GM18870 (cell line): ENCODE data around the gene GIPC3.
A peak's percentile ranks its signal among the peaks of the same experiment; 100 is the strongest.
"Not testable (repeated sequence)": the region's sequence is repeated elsewhere in the genome, so short reads cannot be mapped to it uniquely, and the experiment has no call there.

ENCODE experiments used
- ATAC-seq: cut with Tn5 transposase; IDR thresholded peaks from one replicate; pipeline ENCODE4 v1.9.1; 2021; ENCODE audit warnings: moderate library complexity; ENCODE audit not compliant: unreplicated experiment

Gene GIPC3

DNA sequence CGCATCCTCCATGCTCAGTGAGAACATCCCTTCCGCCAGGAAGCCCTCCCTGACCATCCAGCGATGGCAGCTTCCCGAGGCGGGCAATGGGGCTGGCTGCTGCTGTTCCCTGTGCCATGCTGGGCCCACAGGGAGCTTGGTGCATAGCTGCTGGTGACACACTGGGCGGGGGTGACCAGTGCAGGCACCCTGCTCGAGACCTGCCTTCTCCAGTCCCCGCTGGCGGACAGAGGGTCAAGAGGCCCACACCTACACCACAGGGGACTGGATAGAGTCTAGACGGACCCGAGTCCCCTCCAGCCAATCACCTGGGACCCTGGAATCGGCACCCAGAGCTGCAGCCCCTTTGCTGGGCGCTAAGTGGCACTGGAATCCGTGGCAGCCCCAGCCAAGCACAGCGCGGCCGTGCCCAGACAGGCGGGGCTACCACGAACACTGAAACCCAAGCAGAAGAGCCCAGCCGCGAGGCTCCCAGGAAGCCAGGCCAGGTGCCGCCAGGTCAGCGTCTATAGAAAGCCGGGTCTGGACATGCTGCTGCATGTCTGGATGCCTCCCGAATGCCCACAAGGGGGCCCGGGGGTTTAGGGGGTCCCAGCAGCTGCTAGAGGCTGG, 30.4 kb downstream of the GIPC3 start:
- no peak for ATAC-seq

DNA sequence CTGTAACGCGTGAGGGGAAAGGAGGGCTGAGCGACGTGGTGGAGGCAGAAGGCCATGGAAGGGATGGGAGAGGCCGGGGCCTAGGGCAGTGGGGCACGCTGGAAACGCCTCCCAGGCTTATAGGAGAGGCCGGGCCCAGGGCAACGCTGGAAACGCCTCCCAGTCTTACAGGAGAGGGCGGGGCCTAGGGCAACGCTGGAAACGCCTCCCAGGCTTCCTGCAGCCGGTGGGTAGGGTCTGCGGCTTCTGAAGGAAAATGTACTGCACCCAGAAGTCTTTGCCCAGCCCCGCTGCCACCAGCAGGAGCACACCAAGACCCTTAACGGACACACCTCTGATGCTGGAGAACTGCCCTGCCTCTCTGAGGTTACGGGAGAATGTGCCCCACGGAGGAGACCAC, 32.2 kb downstream of the GIPC3 start:
- ATAC-seq: no peak

DNA sequence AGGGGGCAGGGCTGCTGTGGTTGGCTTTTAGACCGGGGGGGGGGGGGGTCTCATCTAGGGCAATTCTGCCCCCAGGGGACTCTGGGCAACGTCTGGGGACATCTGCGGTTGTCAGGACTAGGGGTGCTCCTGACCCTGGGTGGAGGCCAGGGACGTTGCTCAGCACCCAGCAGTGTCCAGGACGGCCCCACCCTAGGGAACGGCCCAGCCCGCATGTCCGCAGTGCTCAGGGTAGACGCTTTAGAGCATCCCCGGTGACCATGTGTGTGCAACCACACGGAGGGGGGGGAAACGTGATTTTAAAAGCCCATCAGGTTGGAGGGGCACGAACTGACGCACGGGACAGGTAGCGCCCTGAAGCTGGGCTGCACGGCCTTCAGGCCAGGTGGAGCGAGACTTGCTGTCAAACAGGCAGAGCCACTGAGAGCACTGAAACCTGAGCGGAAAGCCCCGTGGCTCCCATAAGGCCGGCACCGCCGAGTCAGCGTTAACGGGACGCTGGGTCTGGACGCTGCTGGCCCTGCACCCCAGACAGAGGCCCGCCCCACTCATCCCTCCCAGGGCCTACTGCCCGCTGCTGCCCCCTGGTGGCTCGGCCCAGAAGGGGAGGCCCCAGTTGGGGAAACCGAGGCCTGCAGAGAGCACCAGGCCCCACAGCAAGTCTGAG, 33.0 kb downstream of the GIPC3 start:
- ATAC-seq: no peak

DNA sequence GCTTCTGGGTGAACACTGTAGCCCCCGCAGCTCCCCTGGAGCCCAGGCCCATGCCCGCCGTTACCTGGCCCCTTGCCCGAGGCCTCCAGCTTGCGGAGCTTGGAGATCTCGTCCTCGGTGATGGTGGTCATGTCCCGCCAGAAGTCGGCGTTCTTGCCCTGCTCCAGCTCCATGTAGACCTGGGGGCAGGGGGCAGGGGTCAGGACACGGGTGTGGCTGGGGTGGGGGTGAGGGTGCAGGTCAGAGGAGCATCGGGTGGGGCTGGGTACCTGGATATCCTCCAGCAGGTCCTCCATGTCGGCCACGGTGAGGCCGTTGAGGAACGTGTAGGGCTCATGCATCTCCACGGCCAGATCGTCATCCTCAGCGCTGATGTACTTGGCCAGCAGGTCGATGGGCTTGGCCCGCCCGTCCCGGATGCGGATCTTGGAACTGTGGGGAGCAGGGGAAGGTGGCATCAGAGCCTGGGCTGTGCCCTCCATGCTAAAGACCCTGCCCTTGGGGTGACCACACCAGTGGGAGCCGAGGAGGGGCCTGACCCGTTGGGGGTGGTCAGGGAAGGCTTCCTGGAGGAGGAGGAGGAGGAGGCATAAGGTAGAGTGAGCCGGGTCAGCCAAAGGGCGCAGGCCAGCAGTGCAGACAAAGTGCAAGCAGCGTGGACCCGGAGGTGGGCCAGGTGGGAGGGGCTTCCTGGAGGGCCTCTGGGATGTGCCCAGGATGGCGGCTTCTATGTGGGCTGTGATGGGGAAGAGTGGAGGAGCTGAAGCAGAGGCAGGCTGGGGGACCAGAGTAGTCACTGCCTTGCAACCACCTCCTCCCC, 33.7 kb downstream of the GIPC3 start:
- no peak for ATAC-seq

DNA sequence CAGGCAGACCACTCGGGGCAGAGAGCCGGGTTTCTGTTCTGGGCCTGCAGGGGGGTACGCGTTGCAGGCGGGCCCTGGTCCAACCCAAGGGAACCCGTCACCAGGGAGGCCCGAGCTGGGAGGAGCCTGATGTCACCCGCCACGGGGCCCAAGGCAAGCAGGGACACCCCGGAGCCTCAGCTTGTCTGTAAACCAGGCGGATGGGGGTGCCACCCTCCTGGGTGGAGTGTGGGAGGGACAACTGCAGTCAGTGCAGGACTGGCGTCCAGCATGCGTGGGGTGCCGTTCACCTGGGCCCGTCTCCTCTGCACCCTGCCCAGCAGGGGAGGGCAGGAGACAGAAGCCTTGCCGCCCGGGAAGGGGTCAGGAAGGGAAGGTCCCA, 34.3 kb downstream of the GIPC3 start:
- ATAC-seq: no peak

DNA sequence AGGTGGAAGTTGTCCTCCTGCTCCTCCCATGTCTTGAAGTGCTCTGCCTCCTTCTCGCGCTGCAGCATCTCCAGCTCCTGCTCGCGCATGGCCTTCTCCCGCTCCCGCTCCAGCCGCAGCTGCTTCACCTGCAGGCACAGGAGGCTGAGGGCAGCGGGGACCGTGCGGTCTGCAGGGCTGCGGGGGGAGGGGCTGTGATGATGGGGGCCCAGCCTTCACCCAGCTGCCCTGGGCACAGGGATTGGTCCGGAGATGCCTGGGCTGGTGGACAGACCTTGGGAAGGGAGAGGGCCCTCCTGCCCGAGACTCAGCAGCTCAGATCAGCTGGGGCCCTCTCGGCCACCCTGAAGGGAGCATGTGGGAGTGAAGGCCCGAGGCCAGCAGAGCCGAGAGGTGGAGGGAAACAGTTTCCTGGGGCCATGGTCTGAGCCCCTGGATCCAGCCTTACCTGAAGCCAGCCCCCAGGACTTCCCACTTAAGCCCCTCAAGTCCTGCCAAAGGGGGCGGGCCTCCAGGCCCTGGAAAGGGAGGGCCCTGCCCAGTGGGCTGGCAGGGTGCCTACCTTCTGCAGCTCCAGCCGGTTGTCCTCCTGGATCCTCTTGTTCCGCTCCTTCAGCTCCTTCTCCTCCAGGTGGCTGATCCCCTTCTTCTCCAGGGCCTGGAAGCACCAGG, 35.0 kb downstream of the GIPC3 start:
- ATAC-seq: no peak

DNA sequence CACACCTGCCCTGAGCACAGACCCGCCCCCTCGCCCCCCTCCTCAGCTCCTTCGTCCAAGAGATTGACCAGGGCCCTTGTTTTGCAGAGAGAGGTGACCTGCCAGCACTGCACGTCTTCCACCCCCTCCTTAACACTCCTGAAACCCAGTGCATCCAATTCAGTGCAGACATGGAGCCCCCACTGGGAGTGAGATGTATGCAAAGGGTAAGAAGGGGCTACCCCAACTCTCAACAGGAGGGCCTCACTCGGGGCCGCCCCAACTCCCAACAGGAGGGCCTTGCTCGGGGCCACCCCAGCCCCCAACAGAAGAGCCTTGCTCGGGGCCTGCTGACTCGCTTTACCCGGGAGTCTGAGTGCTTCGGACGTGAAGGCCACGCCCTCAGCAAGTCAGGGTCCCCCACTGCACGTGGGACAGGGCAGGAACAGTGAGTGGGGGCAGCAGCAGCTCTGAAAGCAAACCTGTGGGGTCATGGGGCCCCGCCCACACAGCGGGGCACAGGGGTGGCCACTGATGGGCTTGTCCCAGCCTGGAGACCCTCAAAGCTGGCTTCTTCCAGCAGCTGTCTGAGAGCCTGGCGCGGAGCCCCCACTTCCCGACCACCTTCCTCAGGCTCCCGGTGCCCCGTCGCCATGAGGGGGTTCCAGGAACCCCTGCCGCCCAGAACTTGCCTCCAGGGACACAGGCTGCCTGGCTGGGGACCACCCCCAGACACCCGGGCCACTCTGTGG, 35.7 kb downstream of the GIPC3 start:
- ATAC-seq: no peak

DNA sequence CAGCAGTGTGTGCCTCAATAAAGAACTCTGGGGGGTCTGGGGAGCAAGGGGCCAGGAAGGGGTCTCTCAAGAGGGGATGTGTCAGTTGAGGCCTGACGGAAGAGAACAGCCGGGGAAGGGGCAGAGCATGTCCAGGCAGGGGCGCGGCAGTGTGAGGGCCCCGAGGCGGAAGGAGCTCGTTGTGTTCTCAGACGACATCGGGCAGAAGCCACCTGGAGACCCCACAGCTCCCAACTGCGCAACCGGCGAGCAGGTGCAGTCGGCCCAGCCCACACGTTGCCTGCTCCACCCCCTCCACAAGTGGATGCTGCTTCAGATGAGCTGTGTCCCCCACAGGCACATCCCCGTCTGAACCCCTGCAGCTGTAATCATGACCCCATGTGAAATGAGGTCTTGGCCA, 36.4 kb downstream of the GIPC3 start:
- no peak for ATAC-seq

DNA sequence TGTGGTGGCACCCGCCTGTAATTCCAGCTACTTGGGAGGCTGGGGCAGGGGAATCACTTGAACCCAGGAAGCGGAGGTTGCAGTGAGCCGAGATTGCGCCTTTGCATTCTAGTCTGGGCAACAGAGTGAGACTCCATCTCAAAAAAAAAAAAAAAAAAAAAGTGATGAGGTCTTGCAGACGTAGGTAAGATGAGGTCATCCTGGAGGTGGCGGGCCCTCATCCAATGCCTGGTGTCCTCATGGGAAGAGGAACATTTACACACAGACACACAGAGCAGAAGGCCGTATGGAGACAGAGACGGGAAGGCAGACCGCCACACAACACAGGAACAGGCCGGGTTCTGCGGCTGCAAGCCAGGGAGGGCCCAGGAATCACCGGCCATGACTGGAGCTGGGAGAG, 36.9 kb downstream of the GIPC3 start:
- ATAC-seq: no peak

DNA sequence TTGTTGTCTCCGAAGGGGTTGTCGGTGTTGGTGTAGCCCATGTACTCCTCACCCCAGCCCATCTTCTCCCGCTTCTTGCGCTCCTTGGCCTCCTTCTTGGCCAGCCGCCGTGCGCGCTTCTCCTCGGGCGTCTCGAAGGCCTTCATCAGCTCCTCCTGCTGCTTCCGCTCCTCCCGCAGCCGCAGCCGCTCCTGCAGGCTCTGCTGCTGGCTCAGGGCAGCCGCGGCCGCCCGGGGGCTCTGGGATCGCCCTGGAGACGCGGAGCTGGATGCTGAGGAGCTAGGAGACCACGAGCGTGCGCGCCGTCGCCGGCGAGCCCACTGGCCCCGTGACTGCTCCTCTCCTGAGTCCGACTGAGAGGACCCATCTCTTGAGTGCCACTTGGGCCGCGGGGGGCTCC, 38.4 kb downstream of the GIPC3 start:
- no peak for ATAC-seq

DNA sequence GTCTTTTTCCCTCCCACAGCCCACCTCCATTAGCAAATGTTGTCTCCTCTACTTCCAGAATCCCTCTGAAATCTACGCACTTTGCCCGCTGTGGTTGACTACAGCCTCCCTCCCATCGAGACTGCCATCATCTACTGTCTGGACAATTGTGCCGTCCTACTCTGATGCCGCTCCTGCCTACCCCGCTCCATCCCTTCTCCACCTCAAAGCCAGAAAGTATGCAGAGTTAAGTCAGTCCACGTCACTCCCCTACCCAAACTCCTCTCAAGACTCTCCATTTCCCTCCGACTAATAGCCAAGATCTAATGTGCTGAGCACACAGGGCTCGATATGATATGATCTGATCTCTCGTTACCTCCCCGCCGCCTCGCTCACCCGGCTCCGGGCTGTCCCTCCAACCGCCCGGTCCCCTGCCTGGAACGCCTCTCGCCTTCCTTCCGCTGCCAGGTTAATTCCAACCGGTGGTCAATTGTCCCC, 40.8 kb downstream of the GIPC3 start:
- no peak for ATAC-seq

DNA sequence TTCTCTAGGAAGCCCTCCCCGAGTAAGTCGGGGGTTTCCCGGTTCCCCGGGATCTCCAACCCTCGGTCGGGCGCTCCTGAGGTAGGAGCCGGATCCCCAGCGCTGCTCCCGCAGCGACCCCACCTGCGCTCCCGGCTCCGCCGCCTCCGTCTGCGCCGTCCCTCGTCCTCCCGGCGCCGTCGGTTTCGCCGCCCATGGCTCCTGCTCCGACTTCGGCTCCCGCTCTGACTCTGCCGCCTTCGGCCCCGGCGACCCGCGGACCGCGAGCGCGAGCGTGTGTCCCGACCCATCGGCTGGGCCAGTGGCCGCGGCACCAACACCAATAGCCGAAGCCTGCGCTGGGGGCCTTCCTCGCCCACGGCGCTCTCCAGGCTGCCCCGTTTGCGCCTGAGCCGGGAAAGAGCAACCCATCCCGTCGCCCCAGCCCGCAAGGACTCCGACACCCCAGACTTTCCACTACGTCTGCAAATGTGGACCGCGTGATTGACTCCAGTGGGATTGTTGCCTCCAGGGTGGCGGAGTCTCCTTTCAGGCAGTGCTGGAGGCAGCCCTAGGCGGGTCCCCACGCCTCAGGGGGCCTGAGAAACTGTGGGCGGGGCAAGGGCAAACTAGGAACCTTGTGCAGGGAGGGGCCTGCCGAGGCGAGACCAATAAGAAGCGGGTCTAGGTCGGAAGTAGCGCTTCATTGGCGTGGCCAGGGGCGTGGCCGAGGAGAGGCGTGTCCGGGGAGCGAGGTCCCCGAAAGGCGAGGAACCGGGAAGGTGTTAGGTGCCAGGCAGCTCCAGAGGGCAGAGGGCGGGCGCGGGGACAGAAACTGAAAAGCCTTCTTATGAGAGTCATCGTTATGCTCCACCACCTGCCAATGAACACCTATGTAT, 41.4 kb downstream of the GIPC3 start, which contains the start of gene CACTIN:
Gene CACTIN, minus strand, starts transcription at position 318 of the 878 bp plus-strand sequence. Its CDS starts 28 bp downstream, at position 290.
- ATAC-seq: peak; percentile 68

DNA sequence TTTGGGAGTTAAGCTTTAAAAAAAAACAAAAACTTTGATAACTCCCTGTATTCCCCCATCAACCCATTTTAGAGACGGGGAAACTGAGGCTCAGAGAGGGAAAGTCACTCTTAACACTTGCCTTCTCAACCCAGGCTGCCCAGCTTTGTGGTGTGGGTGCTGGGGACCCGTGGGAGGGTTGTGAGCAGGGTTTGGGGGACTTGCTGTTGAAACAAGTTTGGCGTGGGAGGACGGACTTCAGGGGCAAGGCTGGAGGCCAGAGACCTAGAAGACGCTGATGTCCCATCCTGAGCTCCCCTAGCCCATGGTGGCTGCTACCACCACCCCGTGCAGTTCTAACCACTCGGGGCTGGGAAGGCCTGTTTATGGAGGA, 42.1 kb downstream of the GIPC3 start:
- no peak for ATAC-seq

DNA sequence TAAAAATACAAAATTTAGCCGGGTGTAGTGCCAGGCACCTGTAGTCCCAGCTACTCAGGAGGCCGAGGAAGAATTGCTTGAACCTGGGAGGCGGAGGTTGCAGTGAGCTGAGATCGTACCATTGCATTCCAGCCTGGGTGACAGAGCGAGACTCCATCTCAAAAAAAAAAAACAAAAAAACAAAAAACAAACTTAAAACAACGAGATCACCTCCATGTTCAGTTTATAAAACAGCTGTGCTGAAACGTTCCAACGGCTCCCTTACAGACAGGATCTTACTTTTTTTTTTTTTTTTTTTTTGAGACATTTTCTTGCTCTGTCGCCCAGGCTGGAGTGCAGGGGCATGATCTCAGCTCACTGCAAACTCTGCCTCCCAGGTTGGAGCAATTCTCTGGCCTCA, 43.5 kb downstream of the GIPC3 start:
- not testable (repeated sequence) for ATAC-seq

DNA sequence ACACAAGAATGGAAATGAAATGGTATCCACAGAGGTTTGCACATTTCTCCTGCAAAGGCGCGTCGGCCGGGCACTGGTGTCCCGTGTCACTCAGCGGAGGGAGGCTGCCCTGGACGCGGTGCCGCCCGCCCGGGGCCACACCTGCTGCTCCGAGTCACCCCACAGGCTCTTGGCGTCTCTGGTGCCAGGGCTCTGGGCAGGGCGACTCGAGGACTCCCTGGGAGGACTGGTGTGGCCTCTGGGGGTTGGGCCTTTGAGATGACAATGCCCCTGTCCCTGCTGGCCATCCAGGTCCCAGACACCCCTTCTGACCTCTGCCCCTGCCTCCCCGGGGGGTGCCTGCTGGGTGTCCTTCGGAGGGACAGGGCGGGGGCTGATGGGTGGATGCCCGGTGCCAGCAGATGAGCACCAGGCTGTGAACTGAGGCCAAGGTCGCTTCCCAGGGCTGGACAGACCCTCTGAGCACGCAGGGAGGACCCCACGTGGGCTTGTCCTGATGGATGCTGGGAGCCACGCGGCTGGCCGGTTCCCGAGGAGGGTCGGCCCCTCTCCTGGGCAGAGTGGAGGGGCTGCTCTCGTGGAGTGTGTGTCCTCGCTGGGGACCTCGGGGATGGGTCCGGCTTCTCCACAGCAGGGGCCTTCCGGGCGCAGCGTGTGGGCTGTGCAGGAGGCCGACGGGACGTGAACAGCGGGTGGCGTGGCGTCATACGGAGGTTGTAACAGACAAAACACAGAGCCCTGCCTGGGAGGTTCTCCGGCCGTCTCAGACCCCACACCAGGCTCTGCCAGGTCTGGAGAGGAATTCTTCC, 46.0 kb downstream of the GIPC3 start:
- no peak for ATAC-seq

DNA sequence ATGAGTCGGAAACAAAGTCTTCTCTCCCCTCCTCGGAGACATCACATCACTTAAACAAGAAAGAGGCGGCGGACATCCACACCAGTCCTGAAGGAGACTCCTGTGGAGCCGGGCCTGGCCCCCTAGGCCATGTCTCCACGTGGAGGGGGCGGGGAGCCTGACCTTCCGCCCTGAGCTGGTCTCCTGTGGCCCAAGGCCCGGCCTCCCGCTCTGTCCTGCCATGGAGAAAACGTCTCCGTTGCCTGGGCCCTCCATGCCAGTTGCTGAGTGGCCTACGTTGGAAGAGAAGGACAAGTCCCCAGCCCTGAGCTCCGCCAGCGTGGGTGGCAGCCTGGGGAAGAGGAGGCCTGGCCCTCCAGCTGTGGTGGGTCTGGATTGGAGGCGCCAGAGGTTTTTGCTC, 46.8 kb downstream of the GIPC3 start:
- no peak for ATAC-seq

DNA sequence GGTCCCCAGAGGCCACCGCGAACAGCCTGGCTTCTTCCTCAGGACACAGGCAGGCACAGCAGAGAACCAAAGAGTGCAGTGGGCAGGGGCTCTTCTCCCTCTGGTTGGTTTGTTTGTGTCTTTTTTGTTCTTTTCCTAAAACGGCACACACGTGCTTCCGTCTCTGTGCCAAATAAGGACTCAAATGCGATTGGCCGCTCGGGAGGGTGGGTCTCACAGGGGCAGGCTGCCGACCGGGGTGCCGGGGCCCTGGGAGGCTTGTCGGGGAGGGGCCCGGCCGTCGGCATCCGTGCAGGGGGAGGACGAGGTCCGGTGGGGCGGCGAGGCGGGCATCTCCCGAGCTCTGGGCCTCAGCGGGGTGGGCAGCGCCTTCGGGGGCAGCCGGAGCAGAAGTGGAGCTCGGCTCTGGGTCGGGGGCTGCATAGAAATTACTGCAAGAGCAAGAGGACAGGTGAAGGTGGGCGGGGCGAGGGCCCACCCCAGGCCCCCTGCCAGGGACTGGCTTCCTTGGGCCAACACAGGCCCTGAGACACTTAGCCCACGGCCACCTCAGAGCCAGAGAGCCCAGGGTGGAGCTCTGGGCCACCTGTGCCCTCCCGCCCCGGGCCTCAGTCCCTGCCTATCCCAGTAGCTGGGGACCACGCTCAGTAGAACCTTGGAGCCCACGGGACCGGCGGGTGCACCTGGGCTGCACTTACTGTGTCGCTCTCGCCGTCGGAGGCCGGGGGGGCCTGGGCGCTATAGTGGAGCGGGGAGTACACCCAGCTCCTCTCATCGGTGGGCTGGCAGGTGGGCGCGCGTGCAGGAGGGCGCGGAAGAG, 47.7 kb downstream of the GIPC3 start:
- no peak for ATAC-seq

DNA sequence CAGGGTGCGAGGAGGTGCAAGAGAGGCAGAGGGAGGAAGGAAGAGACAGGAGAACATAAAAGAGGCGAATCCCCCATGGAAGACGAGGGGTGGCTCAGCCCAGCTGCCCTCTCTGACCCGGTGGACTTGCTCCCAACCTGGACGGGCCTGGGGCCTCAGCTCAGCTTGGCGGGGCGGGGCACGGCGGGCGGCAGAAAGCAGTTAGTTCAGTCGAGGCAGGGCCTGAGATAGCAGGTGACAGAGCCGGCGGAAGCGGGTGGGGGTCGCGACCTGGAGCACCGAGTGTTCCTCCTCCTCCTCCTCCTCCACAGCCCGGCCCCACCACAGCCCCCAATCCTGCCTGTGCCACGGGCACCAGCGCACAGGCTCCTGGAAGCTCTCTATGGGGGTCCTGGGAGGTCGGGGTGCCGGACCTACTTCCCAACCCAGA, 48.3 kb downstream of the GIPC3 start:
- ATAC-seq: no peak
